ENCODE measurements around the gene WDR90.

- no peak for TF ChIP-seq CTCF (IDR thresholded peaks at IDR 0.05)
- no peak for TF ChIP-seq POLR2A (IDR thresholded peaks at IDR 0.05)
Measured at GRCh38 chr16:660132-660458, 10.9 kb downstream of the WDR90 start.
